ENCODE results near the gene TLE5.
"Not testable (repeated sequence)": the region's sequence is repeated elsewhere in the genome, so short reads cannot be mapped to it uniquely, and the experiment has no call there.

TLE5 gene

GRCh38 chr19:3039641-3040077 is 22.6 kb downstream of the TLE5 start:
- no peak for DNase-seq

GRCh38 chr19:3039125-3039524 is 23.2 kb downstream of the TLE5 start:
- DNase-seq: no peak

- DNase-seq: no peak
These were observed 24.1 kb downstream of the TLE5 start for GRCh38 chr19:3038214-3038613.

- DNase-seq: not testable (repeated sequence)
These were observed 25.2 kb downstream of the TLE5 start for GRCh38 chr19:3036977-3037544.

- peak; percentile 94 for DNase-seq
These were observed 25.9 kb downstream of the TLE5 start for GRCh38 chr19:3036119-3036976.

- DNase-seq: peak; percentile 99
These were observed 26.7 kb downstream of the TLE5 start for GRCh38 chr19:3035542-3036118.

- DNase-seq: peak; percentile 61
These were observed 27.4 kb downstream of the TLE5 start for GRCh38 chr19:3034656-3035541.

GRCh38 chr19:3034406-3034655 is 28.0 kb downstream of the TLE5 start:
- no peak for DNase-seq

- DNase-seq: no peak
These were observed 28.5 kb downstream of the TLE5 start for GRCh38 chr19:3033595-3034405.

- no peak for DNase-seq
These were observed 30.8 kb downstream of the TLE5 start for GRCh38 chr19:3031607-3031867.

GRCh38 chr19:3029065-3029923 is 33.0 kb downstream of the TLE5 start, which contains the start of gene TLE2:
Gene TLE2, minus strand, starts transcription at chr19:3029280. Its CDS starts 376 bp downstream, at chr19:3028904.
- DNase-seq: no peak

- DNase-seq: no peak
These were observed 33.8 kb downstream of the TLE5 start for GRCh38 chr19:3028305-3029064.

- no peak for DNase-seq
These were observed 34.4 kb downstream of the TLE5 start for GRCh38 chr19:3027981-3028304.

GRCh38 chr19:3027292-3027691 is 35.0 kb downstream of the TLE5 start:
- DNase-seq: no peak

GRCh38 chr19:3026768-3027167 is 35.5 kb downstream of the TLE5 start:
- no peak for DNase-seq

GRCh38 chr19:3025549-3025886 is 36.8 kb downstream of the TLE5 start:
- DNase-seq: no peak

- DNase-seq: no peak
These were observed 37.3 kb downstream of the TLE5 start for GRCh38 chr19:3024870-3025548.

GRCh38 chr19:3024509-3024869 is 37.8 kb downstream of the TLE5 start:
- DNase-seq: no peak

GRCh38 chr19:3020321-3020960 is 41.9 kb downstream of the TLE5 start:
- no peak for DNase-seq

- no peak for DNase-seq
These were observed 43.0 kb downstream of the TLE5 start for GRCh38 chr19:3019211-3019854.
